ENCODE measurements around the gene NKTR. TPM values are rescaled to one million over a fixed set of nuclear protein-coding genes. Genes with fewer than 3 reads are reported as not detected.

Gene NKTR
- total RNA-seq, 4 donors from 2014 or later, result 119 to 361 (median 164) TPM

DNA sequence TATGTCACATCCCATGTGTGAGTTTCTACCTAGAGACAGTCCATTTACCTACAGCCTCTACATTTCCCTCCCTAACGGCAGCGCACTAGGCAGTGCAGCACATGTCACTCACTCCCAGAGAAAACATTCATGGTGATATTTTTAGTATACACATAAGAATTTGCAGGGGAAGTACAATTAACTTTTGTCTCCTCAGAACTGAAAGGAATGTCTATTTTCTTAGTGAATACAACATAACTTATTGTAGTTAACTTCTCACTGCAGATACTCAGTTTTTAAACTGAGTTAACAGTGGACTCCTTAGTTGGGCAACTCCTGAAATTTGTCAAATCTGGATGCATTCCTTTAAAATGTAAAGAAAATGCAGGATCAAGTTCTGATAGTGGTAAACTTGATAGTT is 48.5 kb downstream of the NKTR start:
- peaks cover 3 to 13% of the 10 kb centered on the region in 2 donors for H3K4me1 ChIP-seq
- no peaks in the 10 kb centered on the region for H3K36me3 ChIP-seq
- TF ChIP-seq POLR2A (IDR thresholded peaks at IDR 0.05), result no peak
- TF ChIP-seq, protein P1, sequence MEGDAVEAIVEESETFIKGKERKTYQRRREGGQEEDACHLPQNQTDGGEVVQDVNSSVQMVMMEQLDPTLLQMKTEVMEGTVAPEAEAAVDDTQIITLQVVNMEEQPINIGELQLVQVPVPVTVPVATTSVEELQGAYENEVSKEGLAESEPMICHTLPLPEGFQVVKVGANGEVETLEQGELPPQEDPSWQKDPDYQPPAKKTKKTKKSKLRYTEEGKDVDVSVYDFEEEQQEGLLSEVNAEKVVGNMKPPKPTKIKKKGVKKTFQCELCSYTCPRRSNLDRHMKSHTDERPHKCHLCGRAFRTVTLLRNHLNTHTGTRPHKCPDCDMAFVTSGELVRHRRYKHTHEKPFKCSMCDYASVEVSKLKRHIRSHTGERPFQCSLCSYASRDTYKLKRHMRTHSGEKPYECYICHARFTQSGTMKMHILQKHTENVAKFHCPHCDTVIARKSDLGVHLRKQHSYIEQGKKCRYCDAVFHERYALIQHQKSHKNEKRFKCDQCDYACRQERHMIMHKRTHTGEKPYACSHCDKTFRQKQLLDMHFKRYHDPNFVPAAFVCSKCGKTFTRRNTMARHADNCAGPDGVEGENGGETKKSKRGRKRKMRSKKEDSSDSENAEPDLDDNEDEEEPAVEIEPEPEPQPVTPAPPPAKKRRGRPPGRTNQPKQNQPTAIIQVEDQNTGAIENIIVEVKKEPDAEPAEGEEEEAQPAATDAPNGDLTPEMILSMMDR (IDR thresholded peaks at IDR 0.05), result no peak
- no peaks in the 10 kb centered on the region for H3K27me3 ChIP-seq
- intact Hi-C loops (cut with DNase I; ENCODE audit: low total_unique reads), result no loop called here
- no peak overlapping the region for H3K27ac ChIP-seq
- no peak overlapping the region for H3K4me3 ChIP-seq
- H3K9me3 ChIP-seq, result no peaks in the 10 kb centered on the region
- DNase-seq, result no peak

DNA sequence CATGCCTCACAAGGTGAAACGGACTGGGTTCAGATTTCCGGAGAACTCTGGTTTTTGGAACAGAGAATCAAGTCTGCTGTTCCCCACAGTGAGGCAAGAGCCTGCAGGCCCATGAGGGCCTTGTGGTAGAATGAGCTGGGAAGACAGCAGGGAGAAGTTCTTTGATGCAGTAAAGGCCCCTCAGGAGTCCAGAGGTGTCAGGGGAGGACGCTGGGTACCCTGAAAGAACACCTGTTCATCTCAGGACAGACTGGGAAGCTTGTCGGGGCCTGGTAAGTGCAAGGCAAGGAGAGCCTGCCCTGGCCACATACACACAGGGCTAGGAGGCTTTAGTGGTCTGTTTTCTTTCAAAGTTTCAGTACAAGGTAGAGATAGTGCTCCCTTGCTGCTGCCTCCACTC is 49.3 kb downstream of the NKTR start:
- no peak for DNase-seq
- Histone ChIP-seq H3K4me1 (peaks cover 3 to 13% of the 10 kb centered on the region in 2 donors), H3K36me3 (no peaks in the 10 kb centered on the region), H3K4me3 (no peak overlapping the region), H3K27ac (no peak overlapping the region), H3K9me3 (no peaks in the 10 kb centered on the region), H3K27me3 (no peaks in the 10 kb centered on the region)
- intact Hi-C loops (cut with DNase I; ENCODE audit: low total_unique reads), result loop anchor here (10.0 kb wide), 1 partner anchor 45 kb away; the partner anchor contains the start of gene NKTR
- no peak for TF ChIP-seq POLR2A (IDR thresholded peaks at IDR 0.05)
- TF ChIP-seq, protein P1 (IDR thresholded peaks at IDR 0.05), result no peak

- no peaks in the 10 kb centered on the region for H3K9me3 ChIP-seq
- peak overlapping the region; percentile 98 to 99 for H3K27ac ChIP-seq
- H3K4me3 ChIP-seq, result no peak overlapping the region
- no peaks in the 10 kb centered on the region for H3K36me3 ChIP-seq
- peaks cover 3 to 21% of the 10 kb centered on the region in 2 donors for H3K4me1 ChIP-seq
- DNase-seq, result no peak
- TF ChIP-seq, protein P1 (IDR thresholded peaks at IDR 0.05), result no peak
- TF ChIP-seq POLR2A (IDR thresholded peaks at IDR 0.05), result no peak
- intact Hi-C loops (cut with DNase I; ENCODE audit: low total_unique reads), result loop anchor here (10.0 kb wide), 1 partner anchor 47 kb away; the partner anchor contains the start of gene NKTR
- no peaks in the 10 kb centered on the region for H3K27me3 ChIP-seq
Measured at GRCh38 chr3:42651248-42652091, 51.0 kb downstream of the NKTR start.

- no peak for DNase-seq
- intact Hi-C loops (cut with DNase I; ENCODE audit: low total_unique reads), result loop anchor here (10.0 kb wide), 1 partner anchor 47 kb away; the partner anchor contains the start of gene NKTR
- H3K4me1 ChIP-seq, result peaks cover 3 to 21% of the 10 kb centered on the region in 2 donors
- TF ChIP-seq, protein P1 (IDR thresholded peaks at IDR 0.05), result no peak
- no peak for TF ChIP-seq POLR2A (IDR thresholded peaks at IDR 0.05)
- peak overlapping the region; percentile 87 to 88 for H3K4me3 ChIP-seq
- H3K27me3 ChIP-seq, result no peaks in the 10 kb centered on the region
- no peaks in the 10 kb centered on the region for H3K9me3 ChIP-seq
- no peaks in the 10 kb centered on the region for H3K36me3 ChIP-seq
- peak overlapping the region; percentile 98 to 99 for H3K27ac ChIP-seq
Measured at GRCh38 chr3:42652251-42652610, 51.7 kb downstream of the NKTR start.
